Gastrocnemius medialis (tissue), 4 donors: ENCODE measurements around the gene KIF18B. TPM values are rescaled to one million over a fixed set of nuclear protein-coding genes. Genes with fewer than 3 reads are reported as not detected.

Source experiments
- ATAC-seq, 2 donors: fragments of 150-250 bp; one replicate each; pipeline ENCODE4 v1.9.1; 2016
- DNase-seq, 2 donors: peaks; one replicate each; pipeline ENCODE4 v3.0.0-alpha.2; 2019
- H3K27ac ChIP-seq, 4 donors: fragments of 200-600 bp; sonication (generic); 1 replicate in 1 of 4; 2 replicates in 3 of 4; pipeline ENCODE4 v1.5.1; 2016 to 2018; ENCODE audit warnings: mild to moderate bottlenecking in 2 of 4, moderate library complexity in 1 of 4
- H3K27me3 ChIP-seq, 3 donors: fragments of 200-600 bp; sonication (generic) in 2 of 3; 1 replicate in 1 of 3; 2 replicates in 2 of 3; pipeline versions ENCODE4 v1.5.1 to v1.6.0; 2016 to 2019; ENCODE audit warnings: mild to moderate bottlenecking in 1 of 3, moderate library complexity in 1 of 3
- H3K36me3 ChIP-seq, 2 donors: fragments of 200-600 bp; sonication (generic) in 1 of 2; one replicate each; pipeline ENCODE4 v1.5.1; 2017 to 2018
- H3K4me1 ChIP-seq, 2 donors: fragments of 200-600 bp; sonication (generic) in 1 of 2; one replicate each; pipeline ENCODE4 v1.5.1; 2016 to 2017; ENCODE audit warnings: mild to moderate bottlenecking in 2 of 2
- H3K4me3 ChIP-seq, 4 donors: fragments of 200-600 bp; sonication (generic) in 3 of 4; 1 replicate in 1 of 4; 2 replicates in 3 of 4; pipeline ENCODE4 v1.5.1; 2016 to 2019; ENCODE audit warnings: mild to moderate bottlenecking in 2 of 4
- H3K9me3 ChIP-seq, 3 donors: fragments of 200-600 bp; sonication (generic) in 2 of 3; 1 replicate in 1 of 3; 2 replicates in 2 of 3; pipeline ENCODE4 v1.5.1; 2016 to 2019
- CTCF ChIP-seq, 5 experiments: fragments of 450-650 bp in 3 of 5; fragments of 200-600 bp in 2 of 5; sonication (generic) in 2 of 5; IDR thresholded peaks in 4 of 5; conservative IDR thresholded peaks in 1 of 5; 1 replicate in 4 of 5; 2 replicates in 1 of 5; pipeline ENCODE4 v1.5.1; 2016 to 2019; ENCODE audit warnings: antibody characterized with exemption in 5 of 5, mild to moderate bottlenecking in 3 of 5, moderate library complexity in 3 of 5
- POLR2A ChIP-seq, 2 donors: fragments of 450-650 bp; IDR thresholded peaks; one replicate each; pipeline ENCODE4 v1.6.1; 2017; ENCODE audit warnings: antibody characterized with exemption in 2 of 2, mild to moderate bottlenecking in 2 of 2, moderate library complexity in 2 of 2
- in situ Hi-C, 4 donors: fragments of 200-750 bp; cut with MboI; loops; one replicate each; pipeline versions ENCODE4 v1.15.0 to v1.8.0; 2017; ENCODE audit warnings: low sequenced_read_pairs in 4 of 4
- intact Hi-C: fragments of 100-400 bp; cut with DNase I; formaldehyde crosslinking; loops from one replicate; pipeline ENCODE4 v1.15.1; 2023; ENCODE audit warnings: low total_unique reads
- total RNA-seq, 4 donors: library from RNA; depleted of rRNA; stranded (reverse); fragments of >200 nt; gene quantifications; one replicate each; pipeline versions ENCODE4 v1.1.0 to v1.2.3, GENCODE V29; 2016

Gene KIF18B
- total RNA-seq, 4 donors from 2014 or later = 0.09 to 1.7 TPM; not detected in 2

- Histone ChIP-seq H3K27me3 (peaks cover 0 to 2% (median 0%) of the 10 kb centered on the region in 3 donors), H3K36me3 (no peaks in the 10 kb centered on the region), H3K4me1 (peaks cover 0 to 8% of the 10 kb centered on the region in 2 donors), H3K9me3 (no peaks in the 10 kb centered on the region), H3K4me3 (no peak overlapping the region), H3K27ac (no peak overlapping the region)
- intact Hi-C loops = loop anchor here (10.0 kb wide), 1 partner anchor 278 kb away; no protein-coding TSS in a partner anchor
- ATAC-seq (peak in 1 of 2 donors; percentile 34), DNase-seq (peak in 1 of 2 donors; percentile 16)
- in situ Hi-C loops = loop anchor here in 3 of 4 donors (5.0 to 25.0 kb wide), 5 partner anchors 105 to 220 kb away; partner anchors contain the start of genes ACBD4 (in 2 of the 3), PLCD3 (in 2 of the 3) and HEXIM1 (in 1 of the 3)
- no peak for TF ChIP-seq CTCF (IDR thresholded peaks at IDR 0.05 in 4 of 5, conservative IDR thresholded peaks at IDR 0.05 in 1 of 5)
- TF ChIP-seq POLR2A (IDR thresholded peaks at IDR 0.05) = no peak
Observed at GRCh38 chr17:44916781-44917241, 30.8 kb downstream of the KIF18B start.

GRCh38 chr17:44915862-44916780 is 31.5 kb downstream of the KIF18B start:
- intact Hi-C loops = loop anchor here (10.0 kb wide), 1 partner anchor 279 kb away; no protein-coding TSS in a partner anchor
- Histone ChIP-seq H3K36me3 (no peaks in the 10 kb centered on the region), H3K9me3 (no peaks in the 10 kb centered on the region), H3K4me1 (peaks cover 3 to 8% of the 10 kb centered on the region in 2 donors), H3K27ac (no peak overlapping the region), H3K4me3 (no peak overlapping the region), H3K27me3 (peaks cover 0 to 6% (median 0%) of the 10 kb centered on the region in 3 donors)
- in situ Hi-C loops = loop anchor here in 3 of 4 donors (5.0 to 25.0 kb wide), 5 partner anchors 106 to 221 kb away; partner anchors contain the start of genes ACBD4 (in 2 of the 3), PLCD3 (in 2 of the 3) and HEXIM1 (in 1 of the 3)
- no peak for TF ChIP-seq CTCF (IDR thresholded peaks at IDR 0.05 in 4 of 5, conservative IDR thresholded peaks at IDR 0.05 in 1 of 5)
- no peak for TF ChIP-seq POLR2A (IDR thresholded peaks at IDR 0.05)
- ATAC-seq (no peak), DNase-seq (no peak)

GRCh38 chr17:44915321-44915726 is 32.2 kb downstream of the KIF18B start, which contains the start of gene GFAP:
Gene GFAP (minus strand): TSS chr17:44915500. CDS start chr17:44915486, 14 bp downstream.
- ATAC-seq (no peak), DNase-seq (no peak)
- in situ Hi-C loops (loop anchor here in 3 of 4 donors (5.0 to 25.0 kb wide), 5 partner anchors 107 to 222 kb away; partner anchors contain the start of genes ACBD4 (in 2 of the 3), PLCD3 (in 2 of the 3) and HEXIM1 (in 1 of the 3)), intact Hi-C loops (loop anchor here (10.0 kb wide), 1 partner anchor 279 kb away; no protein-coding TSS in a partner anchor)
- H3K27ac ChIP-seq = no peak within 1 kb of the TSS
- TF ChIP-seq CTCF (IDR thresholded peaks at IDR 0.05 in 4 of 5, conservative IDR thresholded peaks at IDR 0.05 in 1 of 5) (no peak), POLR2A (IDR thresholded peaks at IDR 0.05) (no peak)
- no peak within 1 kb of the TSS for H3K4me3 ChIP-seq
- H3K27me3 ChIP-seq = peaks cover 0 to 6% (median 0%) of the 10 kb centered on the region in 3 donors
- no peaks in the 10 kb centered on the region for H3K36me3 ChIP-seq
- no peaks in the 10 kb centered on the region for H3K9me3 ChIP-seq
- H3K4me1 ChIP-seq = peaks cover 3 to 8% of the 10 kb centered on the region in 2 donors

- Histone ChIP-seq H3K4me1 (peaks cover 3 to 8% of the 10 kb centered on the region in 2 donors), H3K9me3 (no peaks in the 10 kb centered on the region), H3K27ac (no peak overlapping the region), H3K27me3 (peaks cover 0 to 6% (median 0%) of the 10 kb centered on the region in 3 donors), H3K4me3 (no peak overlapping the region), H3K36me3 (no peaks in the 10 kb centered on the region)
- intact Hi-C loops = loop anchor here (10.0 kb wide), 1 partner anchor 280 kb away; no protein-coding TSS in a partner anchor
- in situ Hi-C loops = loop anchor here in 3 of 4 donors (5.0 to 25.0 kb wide), 5 partner anchors 108 to 223 kb away; partner anchors contain the start of genes ACBD4 (in 2 of the 3), PLCD3 (in 2 of the 3) and HEXIM1 (in 1 of the 3)
- ATAC-seq = no peak
- no peak for TF ChIP-seq CTCF (IDR thresholded peaks at IDR 0.05 in 4 of 5, conservative IDR thresholded peaks at IDR 0.05 in 1 of 5)
- no peak for TF ChIP-seq POLR2A (IDR thresholded peaks at IDR 0.05)
- DNase-seq = no peak
Observed at GRCh38 chr17:44914698-44915271, 32.8 kb downstream of the KIF18B start.
